HG03280 (cell line): Measurements from ENCODE around the gene DNAJC5.

Experiments
- ATAC-seq: cut with Tn5 transposase; IDR thresholded peaks from one replicate; pipeline ENCODE4 v1.9.1; 2021; ENCODE audit warnings: mild to moderate bottlenecking, moderate library complexity; ENCODE audit not compliant: unreplicated experiment

DNAJC5 gene

GRCh38 chr20:63939061-63939935, 44.4 kb downstream of the DNAJC5 start:
- ATAC-seq = no peak

GRCh38 chr20:63940071-63940471, 45.1 kb downstream of the DNAJC5 start:
- ATAC-seq = no peak

GRCh38 chr20:63940472-63941266, 45.7 kb downstream of the DNAJC5 start:
- no peak for ATAC-seq

- no peak for ATAC-seq
Observed at GRCh38 chr20:63941282-63942081, 46.6 kb downstream of the DNAJC5 start.

- no peak for ATAC-seq
Observed at GRCh38 chr20:63942250-63942951, 47.5 kb downstream of the DNAJC5 start.

- no peak for ATAC-seq
Observed at GRCh38 chr20:63942969-63943807, 48.3 kb downstream of the DNAJC5 start.

- ATAC-seq = no peak
Observed at GRCh38 chr20:63943808-63944077, 48.8 kb downstream of the DNAJC5 start.

GRCh38 chr20:63944078-63944941, 49.4 kb downstream of the DNAJC5 start:
- no peak for ATAC-seq

- no peak for ATAC-seq
Observed at GRCh38 chr20:63945031-63945658, 50.2 kb downstream of the DNAJC5 start.

- no peak for ATAC-seq
Observed at GRCh38 chr20:63945921-63946920, 51.3 kb downstream of the DNAJC5 start.

GRCh38 chr20:63946986-63947637, 52.2 kb downstream of the DNAJC5 start:
- no peak for ATAC-seq

- ATAC-seq = no peak
Observed at GRCh38 chr20:63947638-63948456, 52.9 kb downstream of the DNAJC5 start.

GRCh38 chr20:63950701-63951397, 55.9 kb downstream of the DNAJC5 start:
- ATAC-seq = no peak

GRCh38 chr20:63951398-63952209, 56.7 kb downstream of the DNAJC5 start:
- no peak for ATAC-seq

GRCh38 chr20:63952210-63952535, 57.2 kb downstream of the DNAJC5 start:
- ATAC-seq = no peak
